Upper lobe of left lung (tissue), 6 donors: Measurements from ENCODE around the gene OR6P1. TPM values are rescaled to one million over a fixed set of nuclear protein-coding genes. Genes with fewer than 3 reads are reported as not detected.

Experiments used
- ATAC-seq, 2 donors: fragments of 200-7000 bp; cut with Tn5 transposase; one replicate each; pipeline ENCODE4 v1.9.1; 2022; ENCODE audit warnings: mild to moderate bottlenecking in 2 of 2, moderate library complexity in 2 of 2; ENCODE audit not compliant: low FRiP score in 2 of 2
- DNase-seq, 2 donors: peaks; one replicate each; pipeline ENCODE4 v3.0.0-alpha.2; 2019 to 2020
- H3K27ac ChIP-seq, 4 donors: fragments of 200-600 bp; sonication (generic); one replicate each; pipeline ENCODE4 v1.5.1; 2016 to 2019
- H3K27me3 ChIP-seq, 4 donors: fragments of 200-600 bp; sonication (generic); one replicate each; pipeline ENCODE4 v1.5.1; 2017 to 2019
- H3K36me3 ChIP-seq, 4 donors: fragments of 200-600 bp; sonication (generic); one replicate each; pipeline ENCODE4 v1.5.1; 2016 to 2019
- H3K4me1 ChIP-seq, 4 donors: fragments of 200-600 bp; sonication (generic); one replicate each; pipeline ENCODE4 v1.5.1; 2018 to 2019
- H3K4me3 ChIP-seq, 4 donors: fragments of 200-600 bp; sonication (generic); one replicate each; pipeline ENCODE4 v1.5.1; 2017 to 2019; ENCODE audit warnings: mild to moderate bottlenecking in 2 of 4, moderate library complexity in 1 of 4
- H3K9me3 ChIP-seq, 4 donors: fragments of 200-600 bp; sonication (generic); one replicate each; pipeline ENCODE4 v1.5.1; 2018 to 2019
- CTCF ChIP-seq, 6 experiments: fragments of 450-650 bp in 4 of 6; fragments of 200-600 bp in 2 of 6; sonication (generic) in 2 of 6; IDR thresholded peaks; one replicate each; pipeline ENCODE4 v1.5.1; 2016 to 2019; ENCODE audit warnings: antibody characterized with exemption in 6 of 6
- EP300 ChIP-seq, 4 donors: sonication (generic); formaldehyde crosslinking; IDR thresholded peaks; one replicate each; pipeline ENCODE4 v1.5.1; 2017; ENCODE audit warnings: antibody characterized with exemption in 4 of 4, control low read depth in 2 of 4
- POLR2A ChIP-seq, 4 donors: fragments of 450-650 bp; IDR thresholded peaks; one replicate each; pipeline ENCODE4 v1.5.1; 2016 to 2017; ENCODE audit warnings: antibody characterized with exemption in 4 of 4, mild to moderate bottlenecking in 2 of 4
- POLR2AphosphoS5 ChIP-seq, 2 donors: sonication (generic); formaldehyde crosslinking; IDR thresholded peaks; one replicate each; pipeline ENCODE4 v1.5.1; 2017; ENCODE audit warnings: antibody characterized with exemption in 2 of 2
- WGBS, 2 donors: methylation state at CpG; one replicate each; pipeline ENCODE4 v1.1.5; 2017 to 2018; 5-methylcytosine and 5-hydroxymethylcytosine counted together
- total RNA-seq, 6 donors: library from RNA; depleted of rRNA in 4 of 6; stranded (reverse); fragments of >200 nt in 4 of 6; gene quantifications; one replicate each; pipeline versions ENCODE4 v1.1.0 to v1.2.1, GENCODE V29; 2016 to 2021
- donor health status: DM: no; HTN: no; CAD: no; lungs with moderate emphysema.
- donor health status: DM: no; HTN: yes; CAD: no; lungs with severe emphysema.

OR6P1 gene
- total RNA-seq, 6 donors from 2014 or later: not detected

- no peak for ATAC-seq
- 68 to 84% methylated on average over 3 of the region's 3 CpGs for WGBS, 2 donors
- Histone ChIP-seq H3K4me1 (no peaks in the 10 kb centered on the region), H3K27me3 (no peaks in the 10 kb centered on the region), H3K36me3 (no peaks in the 10 kb centered on the region), H3K9me3 (no peaks in the 10 kb centered on the region), H3K27ac (no peak within 1 kb of the TSS), H3K4me3 (no peak within 1 kb of the TSS)
- no peak for DNase-seq
- TF ChIP-seq EP300 (IDR thresholded peaks at IDR 0.05): no peak
- no peak for TF ChIP-seq CTCF (IDR thresholded peaks at IDR 0.05)
- no peak for TF ChIP-seq POLR2AphosphoS5 (IDR thresholded peaks at IDR 0.05)
- no peak for TF ChIP-seq POLR2A (IDR thresholded peaks at IDR 0.05)
These were observed 16.0 kb downstream of the OR6P1 start, which contains the start of gene OR6Y1 for GRCh38 chr1:158554352-158554751. Gene OR6Y1 (minus strand): TSS chr1:158554405. CDS start chr1:158548105, 6,300 bp downstream.

- no peaks in the 10 kb centered on the region for H3K36me3 ChIP-seq
- DNase-seq: no peak
- H3K4me1 ChIP-seq: no peaks in the 10 kb centered on the region
- 35 to 74% methylated on average over 1 of the region's 1 CpG for WGBS, 2 donors
- no peak overlapping the region for H3K27ac ChIP-seq
- no peak for TF ChIP-seq POLR2A (IDR thresholded peaks at IDR 0.05)
- no peak for TF ChIP-seq CTCF (IDR thresholded peaks at IDR 0.05)
- no peak for TF ChIP-seq EP300 (IDR thresholded peaks at IDR 0.05)
- no peak for TF ChIP-seq POLR2AphosphoS5 (IDR thresholded peaks at IDR 0.05)
- H3K27me3 ChIP-seq: no peaks in the 10 kb centered on the region
- no peak for ATAC-seq
- no peaks in the 10 kb centered on the region for H3K9me3 ChIP-seq
- H3K4me3 ChIP-seq: no peak overlapping the region
These were observed 18.1 kb downstream of the OR6P1 start for GRCh38 chr1:158552296-158552695.

GRCh38 chr1:158547533-158547932 lies 22.8 kb downstream of the OR6P1 start:
- Histone ChIP-seq H3K4me3 (no peak overlapping the region), H3K4me1 (no peaks in the 10 kb centered on the region), H3K27ac (no peak overlapping the region), H3K9me3 (no peaks in the 10 kb centered on the region), H3K36me3 (no peaks in the 10 kb centered on the region), H3K27me3 (no peaks in the 10 kb centered on the region)
- TF ChIP-seq POLR2AphosphoS5 (IDR thresholded peaks at IDR 0.05): no peak
- ATAC-seq (no peak), DNase-seq (no peak)
- 96 to 100% methylated on average over 2 of the region's 2 CpGs for WGBS, 2 donors

- DNase-seq (no peak), ATAC-seq (no peak)
- Histone ChIP-seq H3K36me3 (no peaks in the 10 kb centered on the region), H3K4me1 (no peaks in the 10 kb centered on the region), H3K9me3 (no peaks in the 10 kb centered on the region), H3K27me3 (no peaks in the 10 kb centered on the region), H3K27ac (no peak overlapping the region), H3K4me3 (no peak overlapping the region)
- 78 to 84% methylated on average over 2 of the region's 2 CpGs for WGBS, 2 donors
- TF ChIP-seq POLR2A (IDR thresholded peaks at IDR 0.05) (no peak), EP300 (IDR thresholded peaks at IDR 0.05) (no peak), CTCF (IDR thresholded peaks at IDR 0.05) (no peak), POLR2AphosphoS5 (IDR thresholded peaks at IDR 0.05) (no peak)
These were observed 32.8 kb downstream of the OR6P1 start for GRCh38 chr1:158537609-158538008.

- no peaks in the 10 kb centered on the region for H3K27me3 ChIP-seq
- 47 to 48% methylated on average over 4 to 5 of the region's 5 CpGs for WGBS, 2 donors
- H3K4me3 ChIP-seq: no peak overlapping the region
- TF ChIP-seq CTCF (IDR thresholded peaks at IDR 0.05) (no peak), POLR2A (IDR thresholded peaks at IDR 0.05) (no peak), EP300 (IDR thresholded peaks at IDR 0.05) (no peak), POLR2AphosphoS5 (IDR thresholded peaks at IDR 0.05) (no peak)
- H3K9me3 ChIP-seq: no peaks in the 10 kb centered on the region
- no peaks in the 10 kb centered on the region for H3K36me3 ChIP-seq
- no peak overlapping the region for H3K27ac ChIP-seq
- ATAC-seq: no peak
- DNase-seq: no peak
- H3K4me1 ChIP-seq: no peaks in the 10 kb centered on the region
These were observed 35.9 kb downstream of the OR6P1 start for GRCh38 chr1:158534496-158534895.
